ENCODE measurements around the gene CSTA.

The CSTA gene

DNA sequence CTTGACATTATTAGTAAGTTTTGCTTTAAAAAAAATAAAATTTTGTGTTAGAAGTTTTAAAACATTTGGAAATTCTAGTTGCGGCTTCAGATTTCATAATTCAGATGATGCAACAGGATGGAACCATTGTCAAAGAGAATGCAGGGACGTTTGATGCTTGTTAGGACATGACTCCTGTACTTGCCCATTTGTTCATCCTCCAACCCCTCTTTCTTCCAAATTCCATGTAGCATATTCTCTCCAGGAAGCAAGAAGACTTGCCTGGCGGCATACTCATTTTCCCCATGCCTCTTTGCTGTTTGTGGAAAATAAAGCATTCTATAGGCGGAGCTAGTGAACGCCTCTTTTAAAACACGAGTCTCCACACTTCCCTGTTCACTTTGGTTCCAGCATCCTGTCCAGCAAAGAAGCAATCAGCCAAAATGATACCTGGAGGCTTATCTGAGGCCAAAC is at the start of gene CSTA:
TSS of gene CSTA (plus strand) at position 378 of the 453 bp plus-strand sequence. CDS start at position 423, 45 bp downstream.
- no peak for DNase-seq

DNA sequence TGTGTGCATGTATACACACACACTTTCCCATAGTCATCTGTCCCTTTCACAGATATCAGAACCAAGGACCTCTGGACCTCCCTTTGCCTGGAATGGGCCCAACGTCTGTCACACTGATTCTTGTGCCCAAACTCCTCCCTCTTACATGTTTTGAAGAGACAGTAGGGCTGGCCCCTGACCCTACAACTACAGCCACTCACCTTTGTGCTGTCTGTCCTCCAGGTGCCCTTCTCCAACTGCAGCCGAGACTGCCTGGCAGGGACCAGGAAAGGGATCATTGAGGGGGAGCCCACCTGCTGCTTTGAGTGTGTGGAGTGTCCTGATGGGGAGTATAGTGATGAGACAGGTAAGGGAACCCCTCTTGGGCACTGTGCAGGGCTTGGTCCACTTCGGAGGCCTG is 43.2 kb upstream of the CSTA start:
- no peak for DNase-seq

DNA sequence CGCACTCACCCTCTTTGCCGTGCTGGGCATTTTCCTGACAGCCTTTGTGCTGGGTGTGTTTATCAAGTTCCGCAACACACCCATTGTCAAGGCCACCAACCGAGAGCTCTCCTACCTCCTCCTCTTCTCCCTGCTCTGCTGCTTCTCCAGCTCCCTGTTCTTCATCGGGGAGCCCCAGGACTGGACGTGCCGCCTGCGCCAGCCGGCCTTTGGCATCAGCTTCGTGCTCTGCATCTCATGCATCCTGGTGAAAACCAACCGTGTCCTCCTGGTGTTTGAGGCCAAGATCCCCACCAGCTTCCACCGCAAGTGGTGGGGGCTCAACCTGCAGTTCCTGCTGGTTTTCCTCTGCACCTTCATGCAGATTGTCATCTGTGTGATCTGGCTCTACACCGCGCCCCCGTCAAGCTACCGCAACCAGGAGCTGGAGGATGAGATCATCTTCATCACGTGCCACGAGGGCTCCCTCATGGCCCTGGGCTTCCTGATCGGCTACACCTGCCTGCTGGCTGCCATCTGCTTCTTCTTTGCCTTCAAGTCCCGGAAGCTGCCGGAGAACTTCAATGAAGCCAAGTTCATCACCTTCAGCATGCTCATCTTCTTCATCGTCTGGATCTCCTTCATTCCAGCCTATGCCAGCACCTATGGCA is 41.1 kb upstream of the CSTA start:
- DNase-seq, result no peak

DNA sequence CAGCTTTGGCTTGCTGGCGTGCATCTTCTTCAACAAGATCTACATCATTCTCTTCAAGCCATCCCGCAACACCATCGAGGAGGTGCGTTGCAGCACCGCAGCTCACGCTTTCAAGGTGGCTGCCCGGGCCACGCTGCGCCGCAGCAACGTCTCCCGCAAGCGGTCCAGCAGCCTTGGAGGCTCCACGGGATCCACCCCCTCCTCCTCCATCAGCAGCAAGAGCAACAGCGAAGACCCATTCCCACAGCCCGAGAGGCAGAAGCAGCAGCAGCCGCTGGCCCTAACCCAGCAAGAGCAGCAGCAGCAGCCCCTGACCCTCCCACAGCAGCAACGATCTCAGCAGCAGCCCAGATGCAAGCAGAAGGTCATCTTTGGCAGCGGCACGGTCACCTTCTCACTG is 40.6 kb upstream of the CSTA start:
- no peak for DNase-seq

GRCh38 chr3:122294359-122294758 is 30.7 kb upstream of the CSTA start:
- DNase-seq, result no peak

- no peak for DNase-seq
These were observed 29.6 kb upstream of the CSTA start for GRCh38 chr3:122295266-122296062.

DNA sequence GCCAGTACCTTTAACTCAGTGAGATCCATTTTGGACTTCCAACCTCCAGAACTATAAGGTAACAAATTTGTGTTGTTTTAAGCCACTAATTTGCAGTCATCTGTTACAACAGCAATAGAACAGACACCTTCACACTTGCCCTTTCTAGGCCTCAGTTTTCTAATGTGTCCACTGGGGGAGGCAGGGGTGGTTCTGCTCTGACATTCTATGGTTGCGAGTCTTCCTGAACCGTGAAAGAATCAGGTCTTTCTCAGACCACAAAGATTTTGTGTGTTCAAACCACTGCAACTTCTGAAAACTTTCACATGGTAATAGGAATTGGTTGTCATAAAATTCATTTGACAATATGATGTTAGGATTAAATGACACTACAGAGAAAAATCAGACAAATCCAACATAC is 26.8 kb upstream of the CSTA start:
- DNase-seq, result no peak

- no peak for DNase-seq
These were observed 25.8 kb upstream of the CSTA start for GRCh38 chr3:122299215-122299614.

DNA sequence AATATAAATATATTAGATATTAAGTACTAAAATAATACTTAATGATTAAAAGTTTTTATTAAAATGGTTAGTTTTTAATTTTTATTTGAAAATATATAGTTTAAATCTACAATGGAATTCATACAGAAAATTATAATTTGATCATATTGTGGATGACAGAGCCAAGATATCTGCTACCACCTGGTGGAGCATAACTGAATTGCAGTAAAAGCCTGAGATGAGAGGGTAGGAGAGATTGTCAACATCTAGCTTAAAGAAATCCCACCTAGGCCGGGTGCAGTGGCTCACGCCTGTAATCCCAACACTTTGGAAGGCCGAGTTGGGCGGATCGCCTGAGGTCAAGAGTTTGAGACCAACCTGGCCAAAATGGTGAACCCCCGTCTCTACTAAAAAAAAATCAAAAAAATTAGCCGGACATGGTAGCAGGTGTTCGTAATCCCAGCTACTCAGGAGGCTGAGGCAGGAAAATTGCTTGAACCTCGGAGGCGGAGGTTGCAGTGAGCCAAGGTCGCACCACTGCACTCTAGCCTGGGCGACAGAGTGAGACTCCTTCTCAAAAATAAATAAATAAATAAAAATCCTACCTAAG is 25.1 kb upstream of the CSTA start:
- DNase-seq, result no peak

DNA sequence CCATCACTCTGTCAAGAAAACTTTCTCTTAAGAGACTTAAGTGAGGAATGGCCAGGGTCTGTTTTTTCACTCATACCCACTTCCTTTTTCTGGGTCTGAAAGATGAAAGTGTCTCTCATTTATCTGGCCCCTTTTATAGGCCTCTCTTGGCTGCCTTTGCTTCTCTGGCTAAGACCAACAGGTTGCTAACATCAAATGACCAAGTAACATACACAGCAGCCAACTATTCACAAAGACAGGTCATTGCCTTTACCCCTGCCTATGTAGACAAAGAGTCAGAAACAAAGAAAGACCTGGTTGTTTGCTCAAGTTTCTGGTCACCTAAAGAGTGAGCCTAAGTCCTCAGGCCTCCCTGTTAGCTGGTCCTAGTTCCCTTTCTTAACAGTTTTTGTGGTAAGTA is 24.0 kb upstream of the CSTA start:
- DNase-seq, result no peak

- DNase-seq, result peak; percentile 45
These were observed 19.0 kb upstream of the CSTA start for GRCh38 chr3:122305818-122306621.

DNA sequence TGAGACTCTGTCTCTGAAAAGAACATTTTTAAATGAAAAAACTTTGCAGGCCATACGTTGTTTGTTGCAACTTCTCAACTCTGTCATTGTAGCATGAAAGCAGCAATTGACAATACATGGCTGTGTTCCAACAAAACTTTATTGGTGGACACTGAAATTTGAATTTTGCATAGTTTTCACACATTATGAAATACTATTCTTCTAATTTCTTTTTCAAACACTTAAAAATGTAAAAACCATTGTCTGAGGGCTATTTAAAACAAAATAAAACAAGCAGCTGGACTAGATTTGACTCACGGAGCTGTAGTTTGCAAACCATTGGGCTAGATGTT is 18.5 kb upstream of the CSTA start:
- no peak for DNase-seq

DNA sequence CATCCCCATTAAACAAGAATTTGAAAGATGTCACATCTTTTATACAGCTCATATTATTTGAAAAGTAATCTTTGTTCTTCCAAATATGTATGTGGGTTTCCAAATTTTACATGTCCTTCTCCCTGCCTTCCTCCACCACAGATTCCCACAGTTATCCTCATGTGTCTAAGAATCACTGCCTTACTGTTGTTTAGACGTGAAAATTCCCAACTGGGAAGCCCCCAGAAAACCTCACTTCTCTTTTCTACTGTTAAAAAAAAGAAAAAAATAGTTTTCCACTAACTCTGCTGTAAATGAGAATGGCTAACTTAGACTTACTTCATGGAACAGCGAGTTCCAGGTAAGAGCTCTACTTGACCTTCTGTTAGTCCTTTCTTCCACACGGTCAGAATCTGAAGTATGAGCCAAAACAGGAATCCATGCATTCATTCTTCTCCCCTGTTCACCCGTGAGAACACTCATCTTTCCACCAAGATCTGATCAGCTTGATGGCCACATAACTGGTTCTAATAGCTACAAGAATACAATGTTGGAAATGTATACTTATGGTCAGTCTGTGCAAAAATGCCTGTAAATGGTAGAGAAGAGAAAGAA is 17.9 kb upstream of the CSTA start:
- no peak for DNase-seq

DNA sequence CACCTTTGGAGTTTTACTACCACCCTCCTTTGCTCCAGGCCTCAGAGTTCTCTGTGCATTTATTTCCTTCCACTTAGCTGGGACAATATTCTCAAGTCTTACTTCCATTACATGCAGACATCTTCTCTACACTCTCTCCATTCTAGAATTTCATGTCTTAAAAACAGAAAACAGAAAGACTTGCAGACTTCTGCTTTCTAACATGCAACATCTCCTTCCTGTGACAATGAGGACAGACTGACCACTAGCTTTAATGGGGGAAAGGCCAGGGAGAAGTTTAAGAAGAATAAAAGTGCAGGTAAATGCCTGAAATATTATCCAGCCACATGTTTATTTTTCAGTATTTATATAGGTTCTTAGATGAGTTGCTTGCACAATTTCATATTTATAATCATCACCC is 17.1 kb upstream of the CSTA start:
- no peak for DNase-seq

- DNase-seq, result peak; percentile 68
These were observed 14.7 kb upstream of the CSTA start for GRCh38 chr3:122310361-122310760.

DNA sequence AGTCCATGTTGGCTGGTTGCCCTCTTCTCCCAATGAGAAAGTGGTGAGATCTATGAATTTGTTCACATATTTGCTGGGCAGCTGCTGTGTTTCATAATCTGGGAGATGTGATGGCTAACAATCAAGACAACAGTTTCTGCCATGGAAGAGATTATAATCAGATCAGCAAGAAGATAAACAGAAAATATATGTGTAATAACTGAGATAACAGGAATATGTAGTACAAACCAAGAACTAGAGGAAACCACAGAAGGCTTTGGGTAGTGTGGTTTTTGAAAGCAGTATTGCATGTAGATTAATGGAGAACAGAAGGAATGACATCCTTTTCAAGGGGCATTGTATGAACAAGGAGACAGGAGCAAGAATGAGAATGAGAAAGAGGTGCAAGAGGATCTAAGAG is 12.2 kb upstream of the CSTA start:
- no peak for DNase-seq

- no peak for DNase-seq
These were observed 11.8 kb upstream of the CSTA start for GRCh38 chr3:122313281-122313680.

- no peak for DNase-seq
These were observed 10.7 kb upstream of the CSTA start for GRCh38 chr3:122314228-122314876.

- DNase-seq, result no peak
These were observed 9.4 kb upstream of the CSTA start for GRCh38 chr3:122315619-122316018.

- DNase-seq, result no peak
These were observed 8.7 kb upstream of the CSTA start for GRCh38 chr3:122316368-122316767.

- DNase-seq, result no peak
These were observed 6.4 kb upstream of the CSTA start for GRCh38 chr3:122318620-122319019.
